Measurements from ENCODE around the gene ENTPD8. TPM values are rescaled to one million over a fixed set of nuclear protein-coding genes. Genes with fewer than 3 reads are reported as not detected.

The ENTPD8 gene
- total RNA-seq, 1 experiment from 2014 or later: 0.77 TPM

- DNase-seq: no peak
- H3K9ac ChIP-seq (ENCODE audit: extremely low read depth, insufficient read length, low read length): no peak overlapping the region
- no peak overlapping the region for H4K5ac ChIP-seq (ENCODE audit: insufficient read length, low read depth, low read length)
- no peak overlapping the region for H3K14ac ChIP-seq (ENCODE audit: insufficient read depth, low read length)
- no peaks in the 10 kb centered on the region for H3K27me3 ChIP-seq (ENCODE audit: insufficient read depth, low read length)
- no peak overlapping the region for H4K8ac ChIP-seq (replicated peaks; ENCODE audit: insufficient read length, low read depth, low read length)
- H2BK120ac ChIP-seq (ENCODE audit: low read depth, low read length, poor library complexity, severe bottlenecking): no peak overlapping the region
- H3K79me2 ChIP-seq (ENCODE audit: insufficient read depth, low read length): no peaks in the 10 kb centered on the region
- H3K18ac ChIP-seq (ENCODE audit: insufficient read length, low read depth, low read length): no peak overlapping the region
- H3K4ac ChIP-seq (ENCODE audit: low read depth, low read length): no peak overlapping the region
- peaks cover 0 to 2% of the 10 kb centered on the region in 2 experiments; a peak in 2 of 4 replicates for H3K4me1 Mint-ChIP-seq
- no peak overlapping the region for H2BK15ac ChIP-seq (ENCODE audit: low read depth, low read length)
- H2BK20ac ChIP-seq (ENCODE audit: low read depth, low read length, poor library complexity, severe bottlenecking): no peak overlapping the region
- no peaks in the 10 kb centered on the region for H3K36me3 Mint-ChIP-seq (ENCODE audit: insufficient read depth in 1 of 3, low read depth in 3 of 3)
- no CpG with 5 or more reads among the region's 22 CpGs for WGBS (ENCODE audit: extremely low coverage, insufficient read length, low lambda C conversion rate)
- peaks cover 12% of the 10 kb centered on the region for H3K27me3 Mint-ChIP-seq (ENCODE audit: low read depth)
- no peaks in the 10 kb centered on the region for H3K23me2 ChIP-seq (ENCODE audit: insufficient read length, low read depth, low read length, poor library complexity, severe bottlenecking)
- H3K27ac ChIP-seq (ENCODE audit: insufficient read length, low read depth, low read length): no peak overlapping the region
- no peaks in the 10 kb centered on the region for H3K79me1 ChIP-seq (ENCODE audit: insufficient read depth, low read depth, low read length, poor library complexity, severe bottlenecking)
- no peak overlapping the region for H3K56ac ChIP-seq (ENCODE audit: insufficient read length, low read depth, low read length)
- no peak overlapping the region for H3K27ac Mint-ChIP-seq
- no peak overlapping the region for H4K91ac ChIP-seq (ENCODE audit: insufficient read length, low read depth, low read length)
- no peak overlapping the region for H3K4me3 Mint-ChIP-seq
- no peaks in the 10 kb centered on the region for H3K4me1 ChIP-seq (ENCODE audit: insufficient read depth, low read length)
- 0 out of 5 replicates have a peak, but pooled peaks cover 0 to 1% of the 10 kb centered on the region in 2 experiments for H3K9me3 Mint-ChIP-seq
- no peak overlapping the region for H3K4me2 ChIP-seq (ENCODE audit: insufficient read depth, insufficient read length, low read length)
- no peak overlapping the region for H3T11ph ChIP-seq (ENCODE audit: low read length)
- no peak overlapping the region for H2AFZ ChIP-seq (ENCODE audit: low read length)
- no peak overlapping the region for H2BK12ac ChIP-seq (ENCODE audit: insufficient read length, low read depth, low read length)
- H3K9me3 ChIP-seq (ENCODE audit: control insufficient read depth, low read depth, low read length): no peaks in the 10 kb centered on the region
- no peak overlapping the region for H3K23ac ChIP-seq (ENCODE audit: insufficient read length, low read depth, low read length)
- H2AK5ac ChIP-seq (ENCODE audit: insufficient read length, low read length): no peak overlapping the region
- H4K20me1 ChIP-seq (ENCODE audit: control insufficient read depth, insufficient read depth, insufficient read length): no peaks in the 10 kb centered on the region
- TF ChIP-seq, protein P1, sequence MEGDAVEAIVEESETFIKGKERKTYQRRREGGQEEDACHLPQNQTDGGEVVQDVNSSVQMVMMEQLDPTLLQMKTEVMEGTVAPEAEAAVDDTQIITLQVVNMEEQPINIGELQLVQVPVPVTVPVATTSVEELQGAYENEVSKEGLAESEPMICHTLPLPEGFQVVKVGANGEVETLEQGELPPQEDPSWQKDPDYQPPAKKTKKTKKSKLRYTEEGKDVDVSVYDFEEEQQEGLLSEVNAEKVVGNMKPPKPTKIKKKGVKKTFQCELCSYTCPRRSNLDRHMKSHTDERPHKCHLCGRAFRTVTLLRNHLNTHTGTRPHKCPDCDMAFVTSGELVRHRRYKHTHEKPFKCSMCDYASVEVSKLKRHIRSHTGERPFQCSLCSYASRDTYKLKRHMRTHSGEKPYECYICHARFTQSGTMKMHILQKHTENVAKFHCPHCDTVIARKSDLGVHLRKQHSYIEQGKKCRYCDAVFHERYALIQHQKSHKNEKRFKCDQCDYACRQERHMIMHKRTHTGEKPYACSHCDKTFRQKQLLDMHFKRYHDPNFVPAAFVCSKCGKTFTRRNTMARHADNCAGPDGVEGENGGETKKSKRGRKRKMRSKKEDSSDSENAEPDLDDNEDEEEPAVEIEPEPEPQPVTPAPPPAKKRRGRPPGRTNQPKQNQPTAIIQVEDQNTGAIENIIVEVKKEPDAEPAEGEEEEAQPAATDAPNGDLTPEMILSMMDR (conservative IDR thresholded peaks at IDR 0.05): no peak
- H2BK5ac ChIP-seq (ENCODE audit: insufficient read length, low read length): no peak overlapping the region
Measured at GRCh38 chr9:137438591-137439157, 2.5 kb downstream of the ENTPD8 start.

Measured in H9 (cell line).